ENCODE measurements around the gene SMYD2. TPM values are rescaled to one million over a fixed set of nuclear protein-coding genes. Genes with fewer than 3 reads are reported as not detected.

SMYD2 gene
- total RNA-seq, 1 experiment from 2014 or later = 30.5 TPM

DNA sequence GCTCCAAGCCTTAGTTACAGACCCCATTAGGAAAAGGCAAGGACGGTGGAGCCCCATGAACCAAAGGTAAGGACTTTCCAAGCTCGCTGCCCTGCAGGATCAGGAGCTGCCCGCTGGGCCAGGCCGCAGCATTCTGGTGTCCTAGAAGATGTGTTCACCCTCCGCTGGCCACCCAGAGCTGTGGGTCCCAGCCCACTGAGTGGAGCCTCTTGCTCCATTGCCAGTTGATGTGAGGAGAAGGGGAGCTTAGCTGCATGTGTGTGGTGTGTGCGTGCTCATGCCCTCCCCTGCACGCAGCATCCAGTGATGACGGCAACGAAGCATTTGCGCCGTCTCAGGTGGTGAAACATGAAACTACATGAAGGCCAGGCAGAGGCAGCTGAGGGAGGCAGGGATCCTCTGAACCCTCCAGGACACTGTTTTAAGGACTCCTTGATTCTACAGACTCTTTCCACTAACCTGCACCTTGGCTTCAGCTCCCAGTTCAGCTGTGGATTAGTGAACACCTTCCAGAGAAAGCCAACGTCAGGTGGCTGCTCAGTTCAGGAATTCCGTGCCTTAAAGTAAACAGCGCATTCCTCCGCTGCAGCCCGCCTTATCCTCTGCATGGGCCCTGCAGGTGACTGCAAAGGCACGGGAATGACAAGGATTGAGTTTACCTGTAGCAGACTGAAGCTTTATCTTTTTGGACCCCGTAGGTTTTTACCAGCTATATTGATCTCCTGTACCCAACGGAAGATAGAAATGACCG is 48.7 kb downstream of the SMYD2 start:
- DNase-seq (ENCODE audit: low read depth) = no peak

GRCh38 chr1:214330222-214330621 is 49.3 kb downstream of the SMYD2 start:
- no peak for DNase-seq (ENCODE audit: low read depth)

GRCh38 chr1:214330715-214331114 is 49.8 kb downstream of the SMYD2 start:
- DNase-seq (ENCODE audit: low read depth) = no peak

DNA sequence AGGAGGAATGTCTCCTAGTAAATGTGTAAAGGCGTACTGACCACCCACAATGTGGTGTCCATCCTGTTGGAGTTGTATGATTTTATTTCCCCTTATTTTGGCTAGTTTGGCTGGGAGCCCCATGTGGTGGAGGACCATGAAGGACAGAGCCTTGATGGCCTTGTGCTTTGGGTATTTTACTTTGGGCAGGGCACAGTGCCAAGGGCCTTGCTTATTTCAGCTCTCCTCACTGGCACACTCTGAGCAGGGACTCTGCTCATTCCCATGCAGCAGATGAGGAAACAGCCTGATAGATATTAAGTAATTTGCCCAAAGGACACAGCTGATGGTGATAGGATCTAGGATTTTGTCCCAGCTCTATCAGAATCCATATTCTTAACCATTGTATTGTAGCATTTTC is 50.2 kb downstream of the SMYD2 start:
- DNase-seq (ENCODE audit: low read depth) = no peak

- DNase-seq (ENCODE audit: low read depth) = peak; percentile 50
These were observed 51.0 kb downstream of the SMYD2 start for GRCh38 chr1:214331827-214332423.

DNA sequence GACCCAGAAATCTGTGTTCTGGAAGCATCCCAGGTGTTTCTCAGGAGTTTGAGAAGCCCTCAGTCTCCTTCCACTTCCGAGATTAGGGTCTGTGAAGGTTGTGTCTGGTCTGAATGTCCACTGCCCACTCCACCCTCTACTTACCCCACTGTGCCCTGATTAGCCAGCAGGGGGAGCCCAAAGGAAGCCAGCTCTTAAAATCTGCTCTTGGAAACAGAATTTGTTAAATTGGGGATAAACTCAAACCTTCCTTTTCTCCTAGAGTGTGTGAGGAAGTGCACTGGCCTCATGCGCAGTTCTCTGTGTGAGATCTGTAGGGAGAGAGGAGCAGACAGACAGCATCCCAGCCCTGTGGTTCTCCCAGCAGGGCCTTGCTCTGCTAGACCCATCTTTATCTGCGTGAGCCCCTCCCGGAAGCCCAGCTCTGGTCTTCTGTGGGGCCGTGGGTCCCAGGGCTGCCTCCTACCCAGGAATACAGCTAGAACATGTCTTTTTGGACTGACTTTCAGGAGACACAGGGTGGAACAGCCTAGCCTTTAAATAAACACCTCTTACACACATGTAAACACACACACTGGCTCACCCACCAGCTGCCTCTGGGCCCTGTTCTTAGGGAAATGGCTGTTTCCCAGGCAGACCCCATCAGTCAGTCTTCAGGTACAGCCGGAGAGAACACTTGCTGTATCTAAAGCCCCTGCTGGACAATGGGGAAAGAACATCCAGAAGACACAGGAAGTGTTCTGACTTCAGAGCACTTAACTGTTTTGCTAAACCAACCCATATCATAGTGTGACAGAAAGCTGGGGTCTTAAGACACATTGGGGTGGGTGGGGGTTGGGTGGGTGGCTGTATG is 52.2 kb downstream of the SMYD2 start:
- peak; percentile 61 for DNase-seq (ENCODE audit: low read depth)

- DNase-seq (ENCODE audit: low read depth) = no peak
These were observed 54.6 kb downstream of the SMYD2 start for GRCh38 chr1:214335567-214335966.

DNA sequence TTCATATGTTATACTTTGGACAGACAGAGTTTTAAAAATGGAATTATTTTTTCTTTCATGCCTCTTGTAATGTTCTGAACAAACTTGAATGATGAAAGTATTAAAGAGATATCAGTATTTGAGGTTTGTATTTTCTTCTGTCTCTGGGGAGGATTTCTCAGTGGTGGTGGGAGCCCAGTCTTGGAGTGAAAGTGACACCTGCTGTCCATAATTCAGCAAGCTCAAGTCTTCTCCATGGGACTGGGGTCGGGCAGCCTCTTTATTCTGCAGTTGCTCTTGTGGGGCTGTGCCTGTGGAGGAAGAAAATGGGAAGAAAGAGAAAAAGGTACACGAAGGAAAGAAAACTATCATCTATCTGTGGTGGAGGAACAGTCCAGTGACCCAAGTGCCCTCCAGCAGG is 56.1 kb downstream of the SMYD2 start:
- peak; percentile 25 for DNase-seq (ENCODE audit: low read depth)

DNA sequence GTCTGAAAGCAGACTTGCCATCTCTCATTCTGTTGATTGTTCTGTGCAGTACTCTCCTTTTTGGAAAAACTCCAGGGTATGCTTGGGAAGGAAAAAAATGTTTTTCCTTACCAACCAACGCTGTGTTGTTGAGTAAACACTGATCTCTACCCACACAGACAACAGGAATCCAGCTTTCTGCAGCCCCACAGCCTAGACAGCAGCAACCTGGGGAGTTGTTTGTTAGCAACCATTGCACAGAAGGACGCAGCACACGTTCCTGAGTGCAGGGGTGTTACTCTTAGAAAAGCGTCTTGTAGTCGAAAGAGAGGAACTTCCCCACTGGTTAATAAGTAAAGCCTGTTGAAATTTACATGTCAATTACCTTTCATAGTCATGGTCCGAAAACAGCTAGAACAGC is 56.6 kb downstream of the SMYD2 start:
- DNase-seq (ENCODE audit: low read depth) = peak; percentile 65

DNA sequence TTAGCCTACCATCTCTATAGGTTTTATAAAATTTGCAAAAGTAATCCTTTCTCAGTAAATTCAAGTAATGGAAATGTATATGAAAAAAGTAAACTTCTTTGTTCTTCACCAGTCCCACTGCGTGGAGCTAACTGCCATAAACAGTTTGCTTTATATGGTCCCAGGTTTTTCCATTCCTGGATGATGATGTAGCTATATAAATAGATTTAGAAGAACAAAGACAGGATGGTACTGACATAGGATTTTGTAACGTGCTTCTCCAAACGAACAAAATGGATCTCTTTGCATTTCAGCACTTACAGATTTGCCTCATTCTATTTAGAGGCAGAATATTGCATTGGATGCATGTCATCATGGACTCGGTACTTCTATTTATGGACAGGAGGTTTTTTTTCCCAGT is 57.3 kb downstream of the SMYD2 start:
- no peak for DNase-seq (ENCODE audit: low read depth)

GRCh38 chr1:214341459-214341858 is 60.5 kb downstream of the SMYD2 start:
- DNase-seq (ENCODE audit: low read depth) = no peak

- DNase-seq (ENCODE audit: low read depth) = no peak
These were observed 61.0 kb downstream of the SMYD2 start for GRCh38 chr1:214341932-214342331.

DNA sequence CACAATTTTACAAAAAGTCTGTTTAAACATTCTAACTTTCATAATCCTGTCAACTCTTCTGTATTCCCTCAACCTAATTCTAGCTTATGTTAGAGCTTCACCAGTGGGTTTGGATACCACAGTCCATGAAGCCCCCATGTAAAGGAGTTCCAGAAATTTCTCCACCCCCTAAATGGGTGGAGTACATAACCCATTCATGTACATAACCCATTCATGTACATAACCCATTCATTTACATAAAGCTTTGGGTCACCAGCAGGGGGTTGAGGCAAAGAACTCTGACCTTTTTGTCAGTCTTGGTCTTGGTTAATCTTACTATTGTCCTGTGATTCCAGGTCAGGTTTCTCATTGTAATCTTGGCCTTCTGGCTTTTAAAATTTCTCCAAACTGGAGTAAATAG is 61.6 kb downstream of the SMYD2 start:
- DNase-seq (ENCODE audit: low read depth) = no peak

DNA sequence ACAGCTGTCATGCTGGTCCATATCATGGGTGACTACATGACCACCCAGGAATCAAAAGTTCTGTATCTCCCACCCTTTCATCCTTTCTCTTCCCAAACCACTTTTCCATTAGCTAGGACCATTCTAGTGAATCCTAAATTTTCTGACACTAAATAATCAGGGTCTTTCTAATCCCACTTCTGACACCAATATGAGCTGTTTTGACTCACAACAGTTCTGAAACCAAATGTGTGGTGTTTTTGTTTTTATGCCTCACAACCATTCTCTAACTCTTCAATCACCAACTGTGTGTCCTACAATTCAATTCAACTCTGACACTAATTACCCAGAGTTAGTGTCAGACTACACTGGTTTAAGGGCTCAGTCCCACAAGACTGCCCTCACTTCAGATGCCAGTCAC is 63.9 kb downstream of the SMYD2 start:
- no peak for DNase-seq (ENCODE audit: low read depth)

GRCh38 chr1:214349008-214349407 is 68.0 kb downstream of the SMYD2 start:
- DNase-seq (ENCODE audit: low read depth) = no peak

DNA sequence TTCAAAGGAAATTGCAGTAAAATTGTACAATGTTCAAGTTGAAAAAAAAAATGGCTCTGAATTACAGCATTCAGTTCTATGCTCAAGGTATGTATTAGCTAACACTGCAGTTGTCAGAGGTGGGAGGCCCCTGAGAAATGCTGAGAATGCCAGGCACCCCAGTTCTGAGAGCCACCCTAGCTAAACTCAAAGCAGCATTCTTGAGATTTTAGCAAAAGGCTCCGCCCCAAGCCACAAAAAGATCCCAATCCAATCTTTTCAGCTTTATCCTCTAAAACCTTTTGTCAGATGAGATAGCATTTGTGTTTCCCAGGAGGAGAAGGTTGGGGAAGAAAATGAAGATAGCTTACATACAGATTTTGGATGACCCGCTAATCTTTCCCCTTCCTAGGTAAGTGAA is 68.8 kb downstream of the SMYD2 start:
- no peak for DNase-seq (ENCODE audit: low read depth)

DNA sequence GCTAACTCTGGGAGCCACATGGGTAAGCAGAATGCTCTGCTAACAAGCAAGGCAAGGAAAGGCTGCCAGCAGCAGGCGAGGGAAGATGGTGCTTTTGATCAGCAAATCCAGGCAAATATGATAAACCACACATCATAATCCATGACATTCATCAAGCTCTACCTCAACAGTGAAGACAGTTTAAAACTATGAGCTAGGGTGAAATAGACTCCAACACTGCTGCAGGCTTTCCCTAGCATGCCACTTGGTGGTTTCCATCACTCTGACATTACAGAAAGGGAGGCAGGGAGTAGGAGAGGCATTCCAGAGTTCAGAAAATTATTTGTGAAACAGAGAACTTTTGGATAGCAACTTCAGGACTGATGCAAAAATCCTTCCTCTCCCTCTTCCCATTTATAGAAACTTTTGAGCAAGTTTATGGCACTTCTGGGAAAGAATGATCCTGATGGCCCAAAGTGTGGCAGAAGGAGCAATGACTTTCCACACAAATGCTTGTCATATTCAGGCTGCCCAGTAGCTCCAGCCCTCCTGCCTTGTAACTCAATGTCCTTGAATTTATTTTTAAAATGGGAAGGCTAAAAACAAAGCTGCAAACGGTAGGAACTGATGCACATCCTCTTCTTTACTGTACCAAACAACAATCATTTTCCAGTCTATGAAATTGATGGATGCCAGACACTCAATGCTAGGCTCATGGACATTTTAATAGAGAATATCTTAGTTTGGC is 70.8 kb downstream of the SMYD2 start:
- no peak for DNase-seq (ENCODE audit: low read depth)

DNA sequence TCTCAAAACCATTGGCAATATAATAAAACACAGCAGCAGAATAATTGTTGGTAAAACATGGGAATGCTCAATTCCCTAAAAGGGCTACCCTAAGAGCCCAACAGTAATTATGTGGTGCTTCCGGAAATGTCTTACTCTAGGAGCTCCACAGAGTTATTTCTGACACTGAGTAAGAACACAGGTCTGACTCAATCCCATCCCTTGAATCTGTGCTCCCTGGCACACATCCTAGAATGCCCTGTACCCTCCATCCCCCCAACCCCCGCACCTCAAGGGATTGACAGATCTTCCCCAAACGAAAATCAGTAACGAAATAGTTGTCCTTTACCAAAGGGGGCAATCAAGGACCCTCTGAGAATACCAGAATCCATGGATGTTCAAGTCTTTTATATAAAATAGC is 71.9 kb downstream of the SMYD2 start:
- peak; percentile 58 for DNase-seq (ENCODE audit: low read depth)

GRCh38 chr1:214354440-214355148 is 73.6 kb downstream of the SMYD2 start:
- peak; percentile 34 for DNase-seq (ENCODE audit: low read depth)

GRCh38 chr1:214360116-214360515 is 79.2 kb downstream of the SMYD2 start:
- no peak for DNase-seq (ENCODE audit: low read depth)

GRCh38 chr1:214360525-214361164 is 79.7 kb downstream of the SMYD2 start:
- DNase-seq (ENCODE audit: low read depth) = no peak
